H7 (cell line): ENCODE measurements around the gene CCDC191. TPM values are rescaled to one million over a fixed set of nuclear protein-coding genes. Genes with fewer than 3 reads are reported as not detected.

ENCODE experiments used
- DNase-seq: peaks from one replicate; pipeline ENCODE4 v3.0.0; 2012
- H3K27me3 ChIP-seq: 2 replicates; pipeline ENCODE4 v1.6.0; 2011; ENCODE audit warnings: mild to moderate bottlenecking, low read length; ENCODE audit not compliant: control insufficient read depth, insufficient read depth
- H3K36me3 ChIP-seq: replicated peaks from 2 replicates; pipeline ENCODE4 v1.5.1; 2011; ENCODE audit warnings: low read length; ENCODE audit not compliant: control insufficient read depth, insufficient read depth
- H3K4me3 ChIP-seq: 2 replicates; pipeline ENCODE4 v1.5.1; 2011; ENCODE audit warnings: low read depth, mild to moderate bottlenecking, control low read depth, low read length, moderate library complexity; ENCODE audit not compliant: insufficient read depth
- total RNA-seq: library from RNA; depleted of rRNA; stranded (reverse); fragments of >200 nt; shearing (Covaris generic); gene quantifications from 2 replicates; pipeline ENCODE4 v1.2.3, GENCODE V29; 2014

CCDC191 gene
- total RNA-seq, 1 experiment from 2014 or later = 0.80 TPM

DNA sequence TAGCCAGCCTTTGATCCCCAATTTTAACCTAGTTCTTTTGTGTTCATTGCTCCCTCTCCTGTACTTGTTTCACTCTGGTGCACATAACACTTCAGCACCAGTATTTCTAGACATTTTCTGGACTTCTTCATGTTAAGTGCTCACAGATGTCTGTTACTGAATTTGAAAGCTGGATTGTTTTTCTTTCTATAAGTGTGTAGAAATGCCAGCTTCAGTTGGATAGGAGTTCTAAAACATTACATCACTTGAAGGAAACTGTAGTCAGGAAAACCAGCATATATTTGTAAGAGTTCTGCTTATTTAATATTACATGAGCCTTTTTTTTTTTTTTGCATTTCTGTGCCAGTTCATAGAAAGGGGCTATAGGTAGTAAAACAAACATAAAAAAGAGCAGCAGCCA lies 21.8 kb upstream of the CCDC191 start:
- no peak for DNase-seq
- H3K36me3 ChIP-seq = peaks cover 36% of the 10 kb centered on the region
- no peaks in the 10 kb centered on the region for H3K27me3 ChIP-seq
- H3K4me3 ChIP-seq = no peak overlapping the region

DNA sequence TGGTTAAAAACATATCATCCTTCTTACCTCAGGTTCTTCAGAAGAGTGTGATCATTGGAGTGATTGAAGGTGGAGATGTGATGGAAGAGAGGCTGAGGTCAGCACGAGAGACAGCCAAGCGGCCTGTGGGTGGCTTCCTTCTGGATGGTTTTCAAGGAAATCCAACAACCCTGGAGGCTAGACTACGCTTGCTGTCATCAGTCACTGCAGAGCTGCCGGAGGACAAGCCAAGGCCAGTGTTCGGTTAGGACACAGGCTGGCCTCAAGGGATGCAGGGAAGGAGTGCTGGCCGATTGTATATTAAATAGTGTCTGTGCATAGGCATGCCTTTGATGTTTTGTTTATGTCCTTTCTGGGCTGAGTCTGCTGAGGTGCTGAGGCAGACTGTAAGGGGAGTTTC lies 20.4 kb upstream of the CCDC191 start:
- H3K4me3 ChIP-seq = no peak overlapping the region
- peaks cover 37% of the 10 kb centered on the region for H3K36me3 ChIP-seq
- no peaks in the 10 kb centered on the region for H3K27me3 ChIP-seq
- DNase-seq = no peak

DNA sequence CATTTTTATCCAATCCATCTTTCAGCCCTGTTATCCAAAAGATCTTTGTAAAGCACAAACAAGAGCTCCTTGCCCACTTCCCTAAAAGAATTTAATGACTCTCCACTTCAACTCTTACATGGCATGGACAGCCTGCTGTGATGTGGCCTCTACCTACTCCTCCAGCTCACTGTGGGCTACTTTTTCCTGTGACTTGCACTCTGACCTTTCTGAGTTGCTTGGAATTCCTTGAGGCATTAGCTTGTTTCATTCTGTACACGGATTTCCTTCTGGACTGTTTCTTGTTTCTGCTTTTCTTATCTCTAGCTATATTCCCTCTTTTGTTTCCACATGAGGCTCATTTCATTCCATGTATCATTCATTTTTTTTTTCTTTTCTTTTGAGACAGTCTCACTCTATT lies 15.5 kb upstream of the CCDC191 start:
- H3K36me3 ChIP-seq = peaks cover 25% of the 10 kb centered on the region
- DNase-seq = no peak
- no peaks in the 10 kb centered on the region for H3K27me3 ChIP-seq
- no peak overlapping the region for H3K4me3 ChIP-seq

DNA sequence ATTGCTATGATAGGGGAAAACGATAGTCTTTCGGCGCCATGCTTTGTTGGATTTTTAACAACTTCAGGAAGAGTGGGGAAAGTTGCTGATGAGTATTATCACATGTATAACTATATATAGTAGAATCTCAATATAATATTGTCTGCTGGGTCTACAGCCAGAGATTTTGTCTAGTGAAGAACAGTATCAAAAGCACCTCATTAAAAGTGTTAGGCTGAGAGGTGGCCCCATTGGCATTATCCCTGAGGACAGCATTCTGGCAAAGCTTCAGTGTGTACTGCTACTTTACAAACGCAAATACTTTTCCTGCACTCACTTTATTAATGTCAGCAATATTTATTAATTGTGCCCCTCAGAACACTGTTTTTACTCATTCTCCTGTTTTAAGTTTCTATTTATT lies 12.0 kb upstream of the CCDC191 start:
- H3K36me3 ChIP-seq = peaks cover 11% of the 10 kb centered on the region
- no peak for DNase-seq
- no peaks in the 10 kb centered on the region for H3K27me3 ChIP-seq
- no peak overlapping the region for H3K4me3 ChIP-seq

DNA sequence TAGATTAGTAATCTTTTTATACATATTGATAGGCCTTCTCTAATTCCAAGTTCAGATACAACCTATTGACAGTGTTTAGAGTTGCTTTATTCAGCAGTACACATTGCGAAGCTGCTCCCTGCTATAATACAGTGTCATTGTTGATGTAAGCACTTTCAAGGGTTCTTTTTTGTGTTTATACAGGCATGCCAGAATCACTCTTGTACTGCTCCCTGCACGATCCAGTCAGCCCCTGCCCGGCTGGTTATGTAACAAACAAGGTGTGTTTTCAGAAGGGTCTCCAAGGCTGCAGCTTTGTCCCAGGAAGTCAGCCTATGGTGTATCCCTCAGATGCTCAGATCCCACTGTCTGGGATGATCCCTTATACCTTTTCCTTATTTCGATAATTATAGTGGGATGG lies 11.5 kb upstream of the CCDC191 start:
- Histone ChIP-seq H3K4me3 (no peak overlapping the region), H3K36me3 (peaks cover 8% of the 10 kb centered on the region), H3K27me3 (no peaks in the 10 kb centered on the region)
- DNase-seq = no peak

DNA sequence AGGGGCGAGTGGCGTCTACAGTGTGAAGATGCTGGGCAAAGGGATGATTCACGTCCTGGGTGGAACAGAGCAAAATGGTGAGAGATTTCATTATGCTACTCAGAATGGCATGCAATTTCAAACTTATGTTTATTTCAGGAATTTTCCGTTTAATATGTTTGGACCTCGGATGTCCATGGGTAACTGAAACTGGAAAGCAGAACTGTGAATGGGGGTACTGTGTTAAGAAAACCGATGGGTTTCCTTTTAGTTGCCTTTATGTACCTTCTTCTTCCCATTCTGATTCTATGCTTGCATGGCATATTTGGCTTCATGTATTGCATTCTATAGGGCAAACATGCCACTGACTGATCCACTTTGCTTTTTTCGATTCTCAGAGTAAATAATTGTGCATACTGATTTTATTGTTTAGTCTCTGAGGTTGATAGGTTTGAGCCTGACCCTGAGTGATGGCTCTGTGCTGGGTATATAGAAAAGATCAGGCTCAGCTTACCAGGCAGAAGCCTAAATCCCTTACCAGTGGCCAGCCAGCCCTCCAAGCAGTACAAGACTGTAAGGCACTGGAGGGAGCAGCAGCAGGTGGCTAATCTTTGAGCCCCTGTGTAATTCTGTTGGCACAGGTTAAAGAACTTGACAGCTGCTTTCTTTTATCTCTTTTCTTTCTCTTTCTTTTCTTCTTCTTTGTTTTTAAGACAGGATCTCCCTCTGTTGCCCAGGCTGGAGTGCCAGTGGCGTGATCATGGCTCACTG lies 4.8 kb upstream of the CCDC191 start:
- H3K27me3 ChIP-seq = no peaks in the 10 kb centered on the region
- no peak overlapping the region for H3K4me3 ChIP-seq
- H3K36me3 ChIP-seq = no peaks in the 10 kb centered on the region; the same call in none of the 2 replicates
- no peak for DNase-seq

DNA sequence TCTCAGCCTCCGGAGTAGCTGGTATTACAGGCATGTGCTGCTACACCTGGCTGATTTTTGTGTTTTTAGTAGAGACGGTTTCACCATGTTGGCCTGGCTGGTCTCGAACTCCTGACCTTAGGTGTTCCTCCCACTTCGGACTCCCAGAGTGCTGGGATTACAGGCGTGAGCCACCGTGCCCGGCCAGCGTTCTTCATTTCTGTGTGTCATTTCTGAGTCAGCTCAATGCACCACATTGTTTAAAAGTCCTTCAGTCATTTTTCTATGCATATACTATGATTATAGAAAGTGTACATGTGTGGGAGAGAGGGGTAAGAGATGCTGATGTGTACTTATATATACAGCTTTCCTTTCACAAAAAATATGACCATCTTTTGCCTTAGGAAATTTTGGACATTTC lies 2.3 kb upstream of the CCDC191 start:
- DNase-seq = no peak
- H3K4me3 ChIP-seq = no peak overlapping the region
- H3K36me3 ChIP-seq = no peaks in the 10 kb centered on the region; the same call in 1 of the 2 replicates
- H3K27me3 ChIP-seq = no peaks in the 10 kb centered on the region

DNA sequence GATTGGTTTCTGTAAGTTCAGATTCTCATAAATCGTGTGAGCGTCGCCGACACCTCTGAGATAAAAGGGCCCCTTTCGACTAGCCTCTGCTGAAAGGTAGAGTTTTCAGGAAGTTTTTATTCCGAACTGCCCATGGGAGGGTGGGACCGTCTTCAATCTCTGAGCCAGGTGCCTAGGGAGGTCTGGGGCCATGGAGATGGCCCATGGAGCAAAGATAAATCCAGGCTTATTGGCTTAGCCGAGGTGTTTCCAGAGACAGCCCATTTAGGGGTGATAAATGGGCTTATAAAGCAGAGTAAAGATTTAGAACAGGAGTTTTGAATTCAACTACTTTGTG lies 653 bp upstream of the CCDC191 start:
- Histone ChIP-seq H3K36me3 (no peaks in the 10 kb centered on the region; the same call in 1 of the 2 replicates), H3K27me3 (no peaks in the 10 kb centered on the region), H3K4me3 (peak overlapping the region; percentile 88)
- DNase-seq = no peak

DNA sequence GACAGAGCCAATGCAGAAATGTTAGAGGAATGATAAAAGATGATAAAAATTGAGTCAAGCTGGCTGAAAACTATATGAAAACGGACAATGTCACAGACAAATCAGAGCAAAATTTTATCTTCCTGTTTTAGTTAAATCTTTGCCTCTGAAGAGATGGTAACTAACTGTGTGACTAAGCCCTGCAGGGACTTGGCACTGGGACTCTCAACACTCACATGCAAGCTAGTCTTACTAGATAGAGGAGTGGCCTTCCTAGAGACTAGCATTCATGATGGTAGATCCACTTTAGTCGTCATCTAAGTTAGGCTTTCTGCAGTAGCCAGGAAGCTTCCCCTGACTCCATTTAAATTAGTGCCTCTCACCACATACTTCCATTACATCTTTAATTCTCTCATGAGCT lies 4.1 kb downstream of the CCDC191 start:
- DNase-seq = no peak
- H3K4me3 ChIP-seq = no peak overlapping the region
- H3K36me3 ChIP-seq = no peaks in the 10 kb centered on the region
- H3K27me3 ChIP-seq = no peaks in the 10 kb centered on the region

DNA sequence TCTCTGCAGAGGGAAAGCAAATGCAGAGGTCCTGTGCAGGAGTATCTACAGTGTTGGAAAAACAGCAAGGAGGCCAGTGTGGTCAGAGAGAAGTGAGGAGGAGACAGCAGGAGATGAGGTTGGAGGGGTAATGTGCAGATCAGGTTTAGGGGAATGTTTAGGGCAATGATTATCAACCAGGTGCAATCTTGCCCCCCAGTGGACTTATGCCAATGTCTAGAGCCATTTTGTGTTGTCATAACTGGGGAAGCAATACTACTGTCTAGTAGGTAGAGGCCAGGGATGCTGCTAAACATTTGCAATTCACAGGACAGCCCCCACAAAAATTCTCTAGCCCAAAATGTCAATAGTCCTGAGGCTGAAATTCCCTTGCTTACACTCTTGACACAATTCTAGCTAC lies 13.1 kb downstream of the CCDC191 start:
- H3K4me3 ChIP-seq = no peak overlapping the region
- no peak for DNase-seq
- H3K36me3 ChIP-seq = no peaks in the 10 kb centered on the region
- H3K27me3 ChIP-seq = no peaks in the 10 kb centered on the region

DNA sequence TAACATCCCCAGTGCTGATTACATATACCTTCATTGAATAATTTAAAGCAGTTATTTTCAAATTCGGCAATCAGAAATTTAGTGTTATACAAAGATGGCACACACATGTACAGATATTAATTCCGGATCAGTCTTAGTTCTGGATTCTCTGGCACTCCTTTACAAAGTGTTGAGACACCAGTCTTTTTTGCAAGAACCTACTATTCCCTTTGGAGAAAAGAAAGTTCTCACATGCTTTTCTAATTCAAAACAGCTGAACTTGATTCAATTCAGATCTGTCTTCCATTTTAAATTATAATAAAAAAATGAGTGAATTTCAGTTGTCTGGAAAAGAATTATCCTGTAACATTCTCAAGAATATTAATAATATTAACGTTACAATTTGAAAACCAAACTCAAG lies 20.4 kb downstream of the CCDC191 start:
- DNase-seq = no peak
- Histone ChIP-seq H3K27me3 (no peaks in the 10 kb centered on the region), H3K4me3 (no peak overlapping the region), H3K36me3 (no peaks in the 10 kb centered on the region)

DNA sequence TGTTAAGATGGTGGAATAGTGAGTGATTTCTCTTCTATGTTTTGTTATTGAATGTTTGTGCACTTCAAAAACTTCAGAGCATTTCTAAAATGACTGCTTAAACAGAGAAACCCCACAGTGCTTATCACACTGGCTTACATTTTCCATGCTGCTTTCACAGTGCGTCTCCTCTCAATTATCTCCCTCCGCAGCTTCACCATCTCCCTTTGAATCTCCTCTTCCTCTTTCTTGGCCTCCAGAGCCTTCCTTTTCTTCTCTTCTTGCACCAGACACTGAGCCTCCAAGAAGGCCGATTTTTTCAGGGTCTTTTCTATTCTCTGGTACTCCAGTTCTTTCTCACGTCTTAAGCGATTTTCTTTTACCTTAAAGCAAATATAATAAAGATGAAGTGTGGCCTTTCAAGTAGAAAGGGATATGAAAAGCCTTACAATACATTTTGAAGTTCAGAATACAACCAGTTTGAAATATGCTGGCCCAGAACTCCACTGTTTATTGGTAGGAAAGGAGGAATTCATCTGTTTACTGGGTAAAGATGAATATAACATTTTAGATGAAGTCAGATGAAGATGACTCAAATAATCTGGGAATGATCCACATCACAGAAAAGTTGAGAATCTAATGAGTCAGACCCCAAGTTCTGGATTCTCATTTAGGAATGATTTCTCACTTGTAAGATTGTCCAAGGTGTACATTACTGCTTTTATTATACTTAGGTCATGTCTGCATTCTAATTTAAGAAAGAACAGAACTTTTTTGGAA lies 21.4 kb downstream of the CCDC191 start:
- no peak for DNase-seq
- Histone ChIP-seq H3K4me3 (no peak overlapping the region), H3K36me3 (no peaks in the 10 kb centered on the region), H3K27me3 (no peaks in the 10 kb centered on the region)

DNA sequence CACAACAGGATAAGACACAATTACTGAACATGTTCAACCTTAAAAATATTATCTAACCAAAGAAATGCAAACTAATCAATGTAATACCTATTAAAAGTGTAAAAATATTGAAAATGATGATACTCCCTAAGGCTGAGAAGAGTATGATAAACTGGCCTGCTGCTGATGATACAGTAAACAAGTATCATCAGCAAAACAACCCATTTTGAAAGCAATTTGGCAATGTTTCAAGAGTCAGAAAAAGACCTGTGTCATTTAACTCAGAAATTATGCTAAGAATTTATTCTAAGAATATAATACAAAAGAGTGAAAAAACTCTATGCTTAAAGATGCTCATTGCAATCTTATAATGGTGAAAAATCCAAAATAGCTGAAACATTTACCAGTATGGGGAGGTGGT lies 22.1 kb downstream of the CCDC191 start:
- H3K27me3 ChIP-seq = no peaks in the 10 kb centered on the region
- DNase-seq = no peak

DNA sequence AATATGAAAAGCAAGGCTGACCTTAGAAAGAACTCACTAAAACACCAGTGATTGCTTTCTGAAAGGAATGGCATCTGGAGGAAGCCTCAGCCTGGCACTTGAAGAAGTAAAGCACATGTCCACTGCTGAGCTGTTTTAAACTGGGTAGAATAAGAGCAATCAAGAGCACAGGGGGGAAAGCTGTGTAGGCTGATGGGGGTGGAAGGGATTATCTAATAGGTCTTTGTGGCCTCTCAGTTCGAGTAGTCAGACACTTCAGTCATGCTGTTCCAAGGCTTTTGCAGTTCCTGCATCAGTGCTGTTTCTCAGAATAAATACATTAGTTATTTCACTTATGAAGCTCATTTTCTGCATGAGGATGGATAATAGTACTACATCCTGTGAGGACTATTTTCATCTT lies 22.6 kb downstream of the CCDC191 start:
- no peak for DNase-seq
- Histone ChIP-seq H3K36me3 (no peaks in the 10 kb centered on the region), H3K4me3 (no peak overlapping the region), H3K27me3 (no peaks in the 10 kb centered on the region)

More for the DNA sequence above, 22.1 kb downstream of the CCDC191 start:
- Histone ChIP-seq H3K36me3 (no peaks in the 10 kb centered on the region), H3K4me3 (no peak overlapping the region)

DNA sequence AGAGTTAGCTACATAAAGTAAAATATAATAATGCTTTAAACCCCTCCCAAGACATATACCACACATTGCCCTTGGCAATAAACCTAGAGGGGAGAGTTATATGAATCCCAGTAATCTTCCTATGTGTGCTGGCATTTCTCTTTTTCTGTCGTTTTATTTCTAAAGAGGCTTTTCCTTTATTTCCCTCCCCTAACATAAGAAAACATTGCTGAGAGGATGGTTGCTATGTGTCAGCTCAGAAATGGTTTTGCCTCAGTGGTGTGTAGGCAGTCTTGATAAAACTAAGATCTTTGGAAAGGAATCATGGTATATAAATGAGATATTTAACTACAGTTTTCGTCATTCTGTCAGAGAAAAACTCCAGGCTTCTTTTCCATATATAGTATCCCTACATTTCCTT lies 30.0 kb downstream of the CCDC191 start:
- Histone ChIP-seq H3K4me3 (no peak overlapping the region), H3K36me3 (no peaks in the 10 kb centered on the region), H3K27me3 (no peaks in the 10 kb centered on the region)
- no peak for DNase-seq
